H1 (cell line): ENCODE results near the gene SLC39A7. TPM values are rescaled to one million over a fixed set of nuclear protein-coding genes. Genes with fewer than 3 reads are reported as not detected.

Experiments
- CBX5 ChIP-seq: fragments of 300-800, 300-1000 bp; sonication (generic); IDR thresholded peaks from 2 replicates; pipeline ENCODE4 v1.7.1; 2016; ENCODE audit warnings: antibody characterized with exemption, low read length, low read depth
- CBX8 ChIP-seq: fragments of 300-800, 300-1000 bp; sonication (generic); IDR thresholded peaks from 2 replicates; pipeline ENCODE4 v1.7.1; 2016; ENCODE audit warnings: low read depth, low read length, borderline replicate concordance
- EZH2 ChIP-seq: fragments of 200-600 bp; sonication (generic); IDR thresholded peaks from 2 replicates; pipeline ENCODE4 v1.7.1; 2012; ENCODE audit warnings: low read depth, mild to moderate bottlenecking, moderate library complexity, low read length, inconsistent platforms; ENCODE audit not compliant: severe bottlenecking
- GTF2F1 ChIP-seq: IDR thresholded peaks from 2 replicates; pipeline ENCODE4 v1.6.1; 2012; ENCODE audit warnings: low read depth, low read length, improper control_type of control experiment, borderline replicate concordance
- HDAC2 ChIP-seq, 2 experiments: fragments of 300-600 bp in 1 of 2; sonication (generic) in 1 of 2; IDR thresholded peaks; 2 replicates each; pipeline ENCODE4 v1.6.1; 2011 to 2012; ENCODE audit warnings: low read depth in 2 of 2, low read length in 2 of 2, mild to moderate bottlenecking in 2 of 2, moderate library complexity in 2 of 2, borderline replicate concordance in 1 of 2, inconsistent platforms in 1 of 2
- JUND ChIP-seq: IDR thresholded peaks from 2 replicates; pipeline ENCODE4 v1.6.1; 2011; ENCODE audit warnings: mild to moderate bottlenecking, improper control_type of control experiment, low read length
- MAFK ChIP-seq: IDR thresholded peaks from 2 replicates; pipeline ENCODE4 v1.6.1; 2012; ENCODE audit warnings: low read depth, mild to moderate bottlenecking, improper control_type of control experiment, low read length
- POLR2AphosphoS5 ChIP-seq: IDR thresholded peaks from 2 replicates; pipeline ENCODE4 v1.6.1; 2011; ENCODE audit warnings: low read depth, low read length
- RAD21 ChIP-seq, 2 experiments: IDR thresholded peaks in 1 of 2; conservative IDR thresholded peaks in 1 of 2; 2 replicates each; pipeline ENCODE4 v1.6.1; 2011; ENCODE audit warnings: low read depth in 2 of 2, low read length in 2 of 2, improper control_type of control experiment in 1 of 2, inconsistent platforms in 1 of 2, mild to moderate bottlenecking in 1 of 2, moderate library complexity in 1 of 2
- RBBP5 ChIP-seq: IDR thresholded peaks from 2 replicates; pipeline ENCODE4 v1.7.1; 2012; ENCODE audit warnings: low read depth, mild to moderate bottlenecking, inconsistent platforms, low read length, moderate library complexity, borderline replicate concordance
- RFX5 ChIP-seq: IDR thresholded peaks from 2 replicates; pipeline ENCODE4 v1.6.1; 2011; ENCODE audit warnings: low read depth, low read length, improper control_type of control experiment, borderline replicate concordance
- SAP30 ChIP-seq: fragments of 300-600 bp; sonication (generic); IDR thresholded peaks from 2 replicates; pipeline ENCODE4 v1.7.1; 2012; ENCODE audit warnings: low read length, moderate library complexity, mild to moderate bottlenecking, inconsistent platforms; ENCODE audit not compliant: insufficient read depth, insufficient replicate concordance
- SP1 ChIP-seq: IDR thresholded peaks from 2 replicates; pipeline ENCODE4 v1.6.1; 2011; ENCODE audit warnings: low read depth, low read length
- SRF ChIP-seq: IDR thresholded peaks from 2 replicates; pipeline ENCODE4 v1.6.1; 2011; ENCODE audit warnings: mild to moderate bottlenecking, low read depth, low read length, moderate library complexity
- SUZ12 ChIP-seq: fragments of 200-600 bp; sonication (generic); IDR thresholded peaks from 2 replicates; pipeline ENCODE4 v1.6.1; 2012; ENCODE audit warnings: mild to moderate bottlenecking, inconsistent platforms, low read length, moderate library complexity, mixed read lengths
- TAF1 ChIP-seq: IDR thresholded peaks from 2 replicates; pipeline ENCODE4 v1.6.1; 2011; ENCODE audit warnings: mild to moderate bottlenecking, low read depth, low read length
- ZNF274 ChIP-seq: IDR thresholded peaks from 2 replicates; pipeline ENCODE4 v1.7.0; 2012; ENCODE audit warnings: low read length, borderline replicate concordance; ENCODE audit errors: extremely low read depth
- polyA plus RNA-seq, 7 experiments: library from polyadenylated mRNA; depleted of rRNA in 3 of 7; stranded (reverse) in 5 of 7; unstranded in 2 of 7; fragments of >200 nt in 5 of 7; fragments of 200-250 nt in 2 of 7; gene quantifications; 1 replicate in 5 of 7; 2 replicates in 1 of 7; 4 replicates in 1 of 7; pipeline versions ENCODE4 v1.2.1 to v1.2.3, GENCODE V29; 2011 to 2013; ENCODE audit warnings: missing spikeins in 2 of 7, mixed read lengths in 2 of 7
- total RNA-seq: library from RNA; stranded (reverse); fragmentation: NEBNext Ultra II Directional; extraction: Animal tissue kit (Norgen Biotek cat#: 25700); gene quantifications from 2 replicates; pipeline ENCODE4 v1.2.1, GENCODE V29; 2021
- TF ChIP-seq, protein P1 (sequence below): IDR thresholded peaks from 2 replicates; pipeline ENCODE4 v1.6.1; 2012; ENCODE audit warnings: low read length, inconsistent platforms
- TF ChIP-seq, protein P2 (sequence below): IDR thresholded peaks from 2 replicates; pipeline ENCODE4 v1.6.1; 2011; ENCODE audit warnings: low read length, improper control_type of control experiment

Gene SLC39A7
- total and polyA plus RNA-seq, 2 of the 8 experiments (the other 6 are each of a cell fraction or from before 2014, with no cell fraction given): 63.3 to 123 TPM

DNA sequence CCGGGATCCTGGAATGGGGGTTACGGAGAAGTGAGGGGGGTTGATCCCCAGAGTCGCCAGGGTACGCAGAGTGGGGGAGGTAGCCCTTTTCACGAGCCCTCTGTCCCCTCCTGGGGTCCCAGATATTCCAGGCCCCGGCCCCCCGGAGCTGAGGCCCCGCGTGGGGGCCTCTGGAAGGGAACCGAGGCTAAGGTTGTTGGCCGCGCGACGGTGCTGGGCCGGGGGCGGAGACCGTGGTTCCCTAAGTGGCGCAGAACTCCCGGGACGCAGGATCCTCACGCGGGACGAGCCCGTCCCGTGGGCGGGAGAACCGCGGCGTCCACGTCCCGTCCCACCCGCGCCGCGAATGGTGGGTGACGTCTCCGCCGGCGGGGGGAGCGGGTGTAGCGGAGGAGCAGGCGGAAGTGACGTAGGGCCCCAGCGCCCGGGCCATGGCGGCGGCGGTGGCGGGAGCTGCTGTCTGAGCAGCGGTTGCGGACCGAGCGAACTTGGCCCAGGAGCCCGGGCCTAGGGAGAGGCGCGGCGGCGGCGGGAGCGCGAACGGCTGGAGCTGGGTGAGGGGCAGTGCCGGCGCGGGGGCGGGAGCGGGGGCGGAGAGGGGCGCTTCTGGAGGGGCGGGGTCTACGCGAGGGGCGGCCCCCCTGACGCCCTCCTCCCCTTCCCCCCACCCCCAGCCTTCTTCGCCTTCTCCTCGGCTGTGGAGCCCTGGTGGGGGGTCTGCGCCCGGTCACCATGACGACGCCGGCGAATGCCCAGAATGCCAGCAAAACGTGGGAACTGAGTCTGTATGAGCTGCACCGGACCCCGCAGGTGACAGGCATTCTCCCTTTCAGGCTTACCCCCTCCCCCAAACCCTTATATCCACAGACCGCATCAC is 7.7 kb downstream of the SLC39A7 start, which contains the start of gene RING1 (continued):
- TF ChIP-seq SUZ12 (no peak), RFX5 (no peak), CBX5 (no peak), SRF (no peak), SAP30 (peak; percentile 79), RAD21 (IDR thresholded peaks at IDR 0.05 in 1 of 2, conservative IDR thresholded peaks at IDR 0.05 in 1 of 2; ENCODE audit: low read depth in 2 of 2, low read length in 2 of 2) (no peak), MAFK (no peak), POLR2AphosphoS5 (peak; percentile 55), CBX8 (no peak), RBBP5 (peak; percentile 94; the same call in 1 of the 2 replicates), SP1 (peak; percentile 43; the same call in 1 of the 2 replicates), JUND (no peak), EZH2 (peak; percentile 11), ZNF274 (no peak), GTF2F1 (no peak), HDAC2 (IDR thresholded peaks at IDR 0.05; ENCODE audit: borderline replicate concordance in 1 of 2, low read depth in 2 of 2, low read length in 2 of 2) (peak in 1 of 2 experiments; percentile 78; a peak in 1 of 4 replicates), TAF1 (0 out of 2 replicates have a peak, but pooled peaks have one; percentile 41)
- TF ChIP-seq, protein P1, sequence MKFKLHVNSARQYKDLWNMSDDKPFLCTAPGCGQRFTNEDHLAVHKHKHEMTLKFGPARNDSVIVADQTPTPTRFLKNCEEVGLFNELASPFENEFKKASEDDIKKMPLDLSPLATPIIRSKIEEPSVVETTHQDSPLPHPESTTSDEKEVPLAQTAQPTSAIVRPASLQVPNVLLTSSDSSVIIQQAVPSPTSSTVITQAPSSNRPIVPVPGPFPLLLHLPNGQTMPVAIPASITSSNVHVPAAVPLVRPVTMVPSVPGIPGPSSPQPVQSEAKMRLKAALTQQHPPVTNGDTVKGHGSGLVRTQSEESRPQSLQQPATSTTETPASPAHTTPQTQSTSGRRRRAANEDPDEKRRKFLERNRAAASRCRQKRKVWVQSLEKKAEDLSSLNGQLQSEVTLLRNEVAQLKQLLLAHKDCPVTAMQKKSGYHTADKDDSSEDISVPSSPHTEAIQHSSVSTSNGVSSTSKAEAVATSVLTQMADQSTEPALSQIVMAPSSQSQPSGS: no peak
- TF ChIP-seq, protein P2, sequence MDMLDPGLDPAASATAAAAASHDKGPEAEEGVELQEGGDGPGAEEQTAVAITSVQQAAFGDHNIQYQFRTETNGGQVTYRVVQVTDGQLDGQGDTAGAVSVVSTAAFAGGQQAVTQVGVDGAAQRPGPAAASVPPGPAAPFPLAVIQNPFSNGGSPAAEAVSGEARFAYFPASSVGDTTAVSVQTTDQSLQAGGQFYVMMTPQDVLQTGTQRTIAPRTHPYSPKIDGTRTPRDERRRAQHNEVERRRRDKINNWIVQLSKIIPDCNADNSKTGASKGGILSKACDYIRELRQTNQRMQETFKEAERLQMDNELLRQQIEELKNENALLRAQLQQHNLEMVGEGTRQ: no peak
